Measurements from ENCODE around the gene DACH1. TPM values are rescaled to one million over a fixed set of nuclear protein-coding genes. Genes with fewer than 3 reads are reported as not detected.

Gene DACH1
- total and polyA plus RNA-seq, 11 donors: 1.2 to 3.8 (median 2.1) TPM

GRCh38 chr13:71503781-71504180, 363.2 kb downstream of the DACH1 start:
- 94 to 96% (median 95%) methylated on average over 3 of the region's 3 CpGs for WGBS, 4 donors
- no peak for DNase-seq
- H3K4me3 ChIP-seq: no peak overlapping the region
- TF ChIP-seq CTCF (IDR thresholded peaks at IDR 0.05): no peak
- no peak for TF ChIP-seq POLR2A (IDR thresholded peaks at IDR 0.05)
- no peaks in the 10 kb centered on the region for H3K27me3 ChIP-seq
- no peak overlapping the region for H3K27ac ChIP-seq
- H3K4me1 ChIP-seq: peaks cover 0 to 13% (median 0%) of the 10 kb centered on the region in 12 donors
- no peaks in the 10 kb centered on the region for H3K9me3 ChIP-seq
- intact Hi-C loops (cut with DNase I): no loop called here
- ATAC-seq: no peak
- H3K36me3 ChIP-seq: no peaks in the 10 kb centered on the region

GRCh38 chr13:71499944-71500514, 367.0 kb downstream of the DACH1 start:
- ATAC-seq: no peak
- peaks cover 0 to 13% (median 0%) of the 10 kb centered on the region in 12 donors for H3K4me1 ChIP-seq
- 67 to 74% (median 70%) methylated on average over 4 of the region's 4 CpGs for WGBS, 4 donors

GRCh38 chr13:71499235-71499634, 367.8 kb downstream of the DACH1 start:
- no peak for TF ChIP-seq POLR2A (IDR thresholded peaks at IDR 0.05)
- TF ChIP-seq CTCF (IDR thresholded peaks at IDR 0.05): no peak
- no peaks in the 10 kb centered on the region for H3K36me3 ChIP-seq
- H3K4me1 ChIP-seq: peaks cover 0 to 13% (median 1%) of the 10 kb centered on the region in 12 donors
- intact Hi-C loops (cut with DNase I): loop anchor here in 1 of 10 donors (10.0 kb wide), 1 partner anchor 376 kb away; no protein-coding TSS in a partner anchor
- 16 to 26% (median 22%) methylated on average over 2 of the region's 2 CpGs for WGBS, 4 donors
- DNase-seq: no peak
- ATAC-seq: peak in 1 of 4 donors; percentile 55
- H3K4me3 ChIP-seq: no peak overlapping the region
- H3K9me3 ChIP-seq: no peaks in the 10 kb centered on the region
- H3K27me3 ChIP-seq: no peaks in the 10 kb centered on the region
- H3K27ac ChIP-seq: peak overlapping the region in 10 of 12 donors; percentile 16 to 73 (median 54)

More at GRCh38 chr13:71499944-71500514, 367.0 kb downstream of the DACH1 start:
- intact Hi-C loops (cut with DNase I): loop anchor here in 1 of 10 donors (10.0 kb wide), 1 partner anchor 375 kb away; no protein-coding TSS in a partner anchor
- no peaks in the 10 kb centered on the region for H3K9me3 ChIP-seq
- no peaks in the 10 kb centered on the region for H3K36me3 ChIP-seq
- DNase-seq: no peak
- H3K4me3 ChIP-seq: no peak overlapping the region
- H3K27ac ChIP-seq: peak overlapping the region in 10 of 12 donors; percentile 17 to 73 (median 54)
- H3K27me3 ChIP-seq: no peaks in the 10 kb centered on the region
- TF ChIP-seq CTCF (IDR thresholded peaks at IDR 0.05): no peak
- TF ChIP-seq POLR2A (IDR thresholded peaks at IDR 0.05): no peak

- TF ChIP-seq POLR2A (IDR thresholded peaks at IDR 0.05): no peak
- no peak for TF ChIP-seq CTCF (IDR thresholded peaks at IDR 0.05)
- DNase-seq (no peak), ATAC-seq (no peak)
- 91 to 96% (median 93%) methylated on average over 2 of the region's 2 CpGs for WGBS, 4 donors
- peaks cover 0 to 5% (median 0%) of the 10 kb centered on the region in 12 donors for H3K9me3 ChIP-seq
- H3K27me3 ChIP-seq: no peaks in the 10 kb centered on the region
- H3K36me3 ChIP-seq: peaks cover 0 to 2% (median 0%) of the 10 kb centered on the region in 9 donors
- intact Hi-C loops (cut with DNase I): loop anchor here in 1 of 10 donors (10.0 kb wide), 1 partner anchor 382 kb away; no protein-coding TSS in a partner anchor
- H3K4me3 ChIP-seq: no peak overlapping the region
- H3K4me1 ChIP-seq: peaks cover 0 to 5% (median 0%) of the 10 kb centered on the region in 12 donors
- H3K27ac ChIP-seq: no peak overlapping the region
Observed at GRCh38 chr13:71493189-71493588, 373.8 kb downstream of the DACH1 start.
